ENCODE measurements around the gene PRDM16.

GRCh38 chr1:3297756-3298155, 228.8 kb downstream of the PRDM16 start:
- TF ChIP-seq POLR2A (IDR thresholded peaks at IDR 0.05) = no peak
- no peak for TF ChIP-seq CTCF (IDR thresholded peaks at IDR 0.05)

Data from uterus (tissue), 2 donors.